Nucleus accumbens (tissue), 56 donors: ENCODE data around the gene BHLHE41.

Source experiments
- DNase-seq, 56 donors: peaks; one replicate each; lab custom pipeline; 2025; lab: John Stamatoyannopoulos, UW

The BHLHE41 gene

GRCh38 chr12:26124446-26125399 is at the start of gene BHLHE41:
Gene BHLHE41 (minus strand): TSS chr12:26125037. CDS start chr12:26124779, 258 bp downstream.
- DNase-seq, result peak in 55 of 56 donors; percentile 52 to 97 (median 87)

GRCh38 chr12:26172946-26173552 is 48.2 kb upstream of the BHLHE41 start:
- no peak for DNase-seq

GRCh38 chr12:26172539-26172938 is 47.7 kb upstream of the BHLHE41 start:
- DNase-seq, result no peak

- DNase-seq, result no peak
Measured at GRCh38 chr12:26172013-26172412, 47.2 kb upstream of the BHLHE41 start.

- no peak for DNase-seq
Measured at GRCh38 chr12:26164118-26164517, 39.3 kb upstream of the BHLHE41 start.

GRCh38 chr12:26162905-26163304 is 38.1 kb upstream of the BHLHE41 start:
- no peak for DNase-seq

GRCh38 chr12:26162174-26162573 is 37.3 kb upstream of the BHLHE41 start:
- no peak for DNase-seq

- DNase-seq, result no peak
Measured at GRCh38 chr12:26158078-26158764, 33.4 kb upstream of the BHLHE41 start.

GRCh38 chr12:26157001-26157400 is 32.2 kb upstream of the BHLHE41 start:
- DNase-seq, result no peak

GRCh38 chr12:26156201-26156871 is 31.5 kb upstream of the BHLHE41 start:
- no peak for DNase-seq

GRCh38 chr12:26153421-26154154 is 28.8 kb upstream of the BHLHE41 start:
- DNase-seq, result no peak

GRCh38 chr12:26152507-26153102 is 27.8 kb upstream of the BHLHE41 start:
- no peak for DNase-seq

- peak in 1 of 56 donors; percentile 6 for DNase-seq
Measured at GRCh38 chr12:26150736-26151450, 26.1 kb upstream of the BHLHE41 start.

- no peak for DNase-seq
Measured at GRCh38 chr12:26149968-26150500, 25.2 kb upstream of the BHLHE41 start.

- DNase-seq, result no peak
Measured at GRCh38 chr12:26148291-26148690, 23.5 kb upstream of the BHLHE41 start.

GRCh38 chr12:26143291-26143690 is 18.5 kb upstream of the BHLHE41 start:
- no peak for DNase-seq

GRCh38 chr12:26138860-26139259 is 14.0 kb upstream of the BHLHE41 start:
- DNase-seq, result no peak

- DNase-seq, result no peak
Measured at GRCh38 chr12:26136688-26137087, 11.9 kb upstream of the BHLHE41 start.

- DNase-seq, result no peak
Measured at GRCh38 chr12:26135571-26135970, 10.7 kb upstream of the BHLHE41 start.
